NB4 (cell line): ENCODE results near the gene NDUFB2.

Experiments
- CTCF ChIP-seq: IDR thresholded peaks from one replicate; pipeline ENCODE4 v1.5.1; 2012; ENCODE audit warnings: low read depth, low read length
- MAX ChIP-seq: IDR thresholded peaks from 2 replicates; pipeline ENCODE4 v1.6.1; 2011; ENCODE audit warnings: low read depth, low read length
- POLR2A ChIP-seq: IDR thresholded peaks from 2 replicates; pipeline ENCODE4 v1.6.1; 2011; ENCODE audit warnings: mild to moderate bottlenecking; ENCODE audit not compliant: insufficient read length; ENCODE audit errors: extremely low read depth

- TF ChIP-seq CTCF, result no peak
- TF ChIP-seq POLR2A, result no peak
- TF ChIP-seq MAX, result no peak
Observed at GRCh38 chr7:140668641-140669040, 27.9 kb upstream of the NDUFB2 start.
